HG02678 (cell line): Measurements from ENCODE around the gene CACNA1G.

Experiments
- ATAC-seq: cut with Tn5 transposase; IDR thresholded peaks from one replicate; pipeline ENCODE4 v1.9.1; 2021; ENCODE audit warnings: mild to moderate bottlenecking, moderate library complexity; ENCODE audit not compliant: unreplicated experiment

CACNA1G gene

DNA sequence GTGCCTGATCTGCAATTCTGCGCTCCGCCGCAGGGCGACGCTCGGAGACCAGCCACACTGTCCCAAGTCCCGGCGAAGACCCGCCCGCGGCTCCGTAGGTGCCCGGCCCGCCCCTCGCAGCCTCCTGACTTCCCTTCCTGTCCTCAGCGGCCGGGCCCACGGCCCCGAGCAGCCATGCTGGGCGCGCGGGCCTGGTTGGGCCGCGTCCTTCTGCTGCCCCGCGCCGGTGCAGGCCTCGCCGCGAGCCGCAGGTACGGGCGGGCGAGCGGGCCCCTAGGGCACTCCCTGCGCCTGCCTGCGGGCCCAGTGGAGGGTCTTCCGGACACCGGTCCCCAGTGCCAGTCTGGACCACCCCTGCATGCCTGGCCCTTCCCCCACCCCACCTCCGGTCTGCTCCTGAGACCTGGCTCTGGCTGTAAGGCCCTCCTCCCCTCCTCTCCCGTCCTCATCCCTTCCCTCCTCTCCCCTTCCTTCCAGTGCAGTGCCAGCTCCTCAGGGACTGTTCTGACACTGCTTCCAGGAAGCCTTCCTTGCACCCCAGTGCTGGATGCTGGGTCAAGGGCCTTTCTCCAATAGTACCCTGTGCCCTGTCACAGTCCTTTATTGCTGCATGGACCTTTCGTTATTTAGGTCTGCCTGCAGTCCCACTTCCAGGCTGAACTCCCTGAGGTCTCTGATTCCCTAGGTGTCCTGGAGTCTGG lies 13.3 kb upstream of the CACNA1G start, which contains the start of gene SPATA20:
Gene SPATA20, plus strand, starts transcription at position 140 of the 701 bp plus-strand sequence. Its CDS starts 35 bp downstream, at position 175.
- ATAC-seq = peak; percentile 59

DNA sequence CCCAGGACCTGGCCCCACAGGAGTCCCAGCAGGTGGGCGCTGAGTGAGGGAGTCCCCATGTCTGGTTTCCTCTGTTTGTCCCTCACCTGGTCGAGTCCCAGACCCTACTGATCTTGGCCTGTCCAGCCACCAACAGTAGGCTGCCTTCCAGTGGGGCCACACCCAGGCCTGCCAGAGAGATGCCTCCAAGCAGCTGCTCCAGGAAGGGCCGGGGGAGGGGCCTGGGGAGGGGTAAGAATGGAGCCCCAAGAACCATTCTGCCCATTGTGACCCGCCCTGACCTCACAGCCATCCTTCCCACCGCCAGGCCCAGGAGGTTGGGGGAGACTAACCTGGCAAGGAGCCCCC lies 12.8 kb upstream of the CACNA1G start:
- no peak for ATAC-seq

GRCh38 chr17:50548831-50549230 lies 11.7 kb upstream of the CACNA1G start:
- ATAC-seq = no peak

GRCh38 chr17:50549256-50549941 lies 11.1 kb upstream of the CACNA1G start:
- no peak for ATAC-seq

DNA sequence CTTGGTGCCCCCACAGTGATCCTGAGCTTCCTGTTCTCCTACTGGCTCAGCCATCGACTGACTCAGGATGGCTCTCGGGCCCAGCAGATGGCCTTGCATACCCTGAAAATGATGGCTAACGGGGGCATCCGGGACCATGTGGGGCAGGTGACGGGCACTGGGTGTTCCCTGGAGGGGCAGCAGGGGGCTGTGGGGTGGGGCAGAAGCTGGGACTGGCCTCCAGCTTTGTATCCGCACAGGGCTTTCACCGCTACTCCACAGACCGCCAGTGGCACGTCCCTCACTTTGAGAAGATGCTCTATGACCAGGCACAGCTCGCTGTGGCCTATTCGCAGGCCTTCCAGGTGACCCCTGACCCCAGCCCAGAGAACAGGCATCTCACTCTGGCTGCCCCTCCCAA lies 10.5 kb upstream of the CACNA1G start:
- no peak for ATAC-seq

- ATAC-seq = no peak
Measured at GRCh38 chr17:50550661-50551432, 9.7 kb upstream of the CACNA1G start.

DNA sequence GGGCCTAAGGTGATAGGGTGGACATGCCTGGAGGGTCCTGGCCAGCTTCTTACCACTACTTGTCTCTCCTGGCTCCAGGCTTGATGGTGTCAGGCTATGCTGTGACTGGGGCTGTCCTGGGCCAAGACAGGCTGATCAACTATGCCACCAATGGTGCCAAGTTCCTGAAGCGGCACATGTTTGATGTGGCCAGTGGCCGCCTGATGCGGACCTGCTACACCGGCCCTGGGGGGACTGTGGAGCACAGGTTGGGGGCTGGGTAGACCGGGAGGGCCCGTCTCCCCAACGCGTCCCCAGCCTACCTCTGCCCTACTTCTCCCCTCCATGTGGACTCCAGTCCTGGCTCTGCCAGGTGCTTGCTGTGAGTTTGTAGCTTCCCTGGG lies 9.1 kb upstream of the CACNA1G start:
- no peak for ATAC-seq

- no peak for ATAC-seq
Measured at GRCh38 chr17:50551884-50552283, 8.6 kb upstream of the CACNA1G start.

DNA sequence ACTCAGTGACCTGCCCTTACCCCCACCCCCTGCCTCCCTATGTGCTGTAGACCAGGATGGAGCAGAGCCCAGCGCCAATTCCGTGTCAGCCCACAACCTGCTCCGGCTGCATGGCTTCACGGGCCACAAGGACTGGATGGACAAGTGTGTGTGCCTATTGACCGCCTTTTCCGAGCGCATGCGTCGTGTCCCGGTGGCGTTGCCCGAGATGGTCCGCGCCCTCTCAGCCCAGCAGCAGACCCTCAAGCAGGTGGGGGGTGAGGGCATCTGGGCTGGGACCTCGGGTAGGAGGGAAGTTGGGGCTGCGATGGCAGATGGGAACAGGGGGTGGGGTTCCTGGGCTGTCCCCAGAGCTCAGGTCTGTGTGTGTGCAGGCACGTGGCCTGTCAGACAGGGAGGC lies 6.3 kb upstream of the CACNA1G start:
- no peak for ATAC-seq

GRCh38 chr17:50556803-50557202 lies 3.7 kb upstream of the CACNA1G start:
- ATAC-seq = no peak

GRCh38 chr17:50557630-50558029 lies 2.9 kb upstream of the CACNA1G start:
- ATAC-seq = no peak

DNA sequence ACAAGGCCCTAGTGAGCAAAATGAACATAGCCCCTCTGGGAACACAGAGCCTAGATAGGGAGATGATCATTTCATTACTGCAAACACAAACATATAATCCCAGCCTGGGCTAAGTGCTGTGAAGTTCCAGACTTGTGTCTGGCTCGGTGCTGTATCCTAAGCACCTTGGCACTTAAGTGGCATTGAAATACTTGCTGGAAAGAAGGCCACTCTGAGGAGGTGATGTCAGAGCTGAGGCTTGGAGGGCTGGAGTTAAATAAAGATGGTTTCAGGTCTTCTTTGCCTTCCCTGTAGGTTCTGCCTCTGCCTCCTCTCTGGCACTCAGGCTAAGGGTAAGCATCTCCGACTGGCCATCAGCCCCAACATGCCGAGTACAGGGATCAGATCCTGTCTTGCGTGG lies 2.4 kb upstream of the CACNA1G start:
- no peak for ATAC-seq

- no peak for ATAC-seq
Measured at GRCh38 chr17:50558581-50558940, 2.0 kb upstream of the CACNA1G start.

- no peak for ATAC-seq
Measured at GRCh38 chr17:50558941-50559614, 1.4 kb upstream of the CACNA1G start.

DNA sequence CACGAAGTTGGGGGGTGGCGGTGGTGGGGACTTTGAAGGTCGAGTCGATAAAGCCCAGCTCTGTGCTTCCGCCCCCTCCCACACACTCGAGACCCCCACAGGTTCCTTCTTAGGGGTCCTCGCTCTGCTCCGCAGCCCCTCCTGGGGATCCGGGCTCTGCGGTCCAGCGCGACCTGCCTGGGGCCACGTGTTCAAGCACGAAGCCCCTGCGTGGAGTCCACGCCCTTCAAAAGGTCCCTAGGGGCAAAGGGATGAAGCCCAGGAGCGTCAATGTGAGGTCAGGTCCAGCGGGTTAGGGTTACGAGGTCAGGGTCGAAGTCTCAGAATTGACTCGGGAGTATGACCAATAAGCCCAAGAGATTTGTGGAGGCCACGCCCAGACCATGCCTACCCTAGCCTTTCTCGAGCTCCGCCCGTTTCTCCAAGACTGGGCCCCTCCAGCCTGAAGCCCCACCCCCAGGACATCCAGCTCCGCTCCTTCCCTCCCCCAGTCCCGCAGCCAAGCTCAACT lies 786 bp upstream of the CACNA1G start:
- ATAC-seq = no peak

- ATAC-seq = no peak
Measured at GRCh38 chr17:50560931-50561745, 623 bp downstream of the CACNA1G start.

- ATAC-seq = no peak
Measured at GRCh38 chr17:50561746-50562141, 1.2 kb downstream of the CACNA1G start.

DNA sequence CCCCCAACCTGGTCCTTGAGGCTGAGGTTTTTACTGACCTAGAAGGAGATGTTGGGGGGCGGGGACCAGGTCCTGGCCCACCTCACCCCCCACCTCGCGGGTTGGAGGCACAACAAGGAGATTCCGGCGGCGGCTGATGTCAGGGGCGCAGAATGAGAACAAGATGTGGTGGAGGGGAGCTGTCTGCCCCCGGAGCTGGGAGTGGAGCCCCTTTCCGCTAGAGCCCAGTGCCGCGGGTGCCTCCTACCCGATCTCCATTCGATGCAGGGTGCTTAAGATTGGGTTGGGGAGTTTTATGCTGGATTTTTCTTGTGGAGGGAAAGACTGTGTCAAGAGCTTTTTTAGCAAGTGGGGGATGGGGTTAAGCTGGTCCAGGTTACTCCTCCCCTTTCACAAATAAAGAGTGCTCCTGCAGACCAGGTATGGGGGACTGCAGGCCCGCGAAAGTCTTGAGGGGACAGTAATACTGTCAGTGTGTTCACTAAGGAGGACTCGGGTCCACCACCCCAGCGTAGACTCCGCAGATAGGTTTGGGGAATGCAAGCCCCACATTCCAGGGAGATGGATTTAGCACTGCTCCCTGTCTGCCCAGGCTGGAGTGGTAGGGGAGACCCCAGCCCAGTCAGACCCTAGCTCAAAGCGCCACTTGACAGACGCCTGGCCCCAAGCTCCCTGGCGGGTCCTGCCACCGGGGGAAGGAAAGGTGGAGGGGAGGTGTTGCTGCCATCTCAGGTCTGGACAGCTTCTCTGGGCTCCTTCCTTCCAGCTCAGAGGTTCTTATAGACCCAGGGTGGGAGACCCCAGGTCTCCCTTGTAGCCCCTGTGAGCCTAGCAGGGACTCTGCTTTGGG lies 2.0 kb downstream of the CACNA1G start:
- ATAC-seq = no peak

- no peak for ATAC-seq
Measured at GRCh38 chr17:50563092-50563511, 2.6 kb downstream of the CACNA1G start.
